Memory B cell (primary cell): Measurements from ENCODE around the gene OPCML.

ENCODE experiments used
- ATAC-seq: fragments of 150-1000 bp; cut with Tn5 transposase; 2 replicates; pipeline ENCODE4 v1.10.0; 2021; ENCODE audit warnings: low read depth, mild to moderate bottlenecking, moderate library complexity
- DNase-seq, 2 donors: peaks; one replicate each; pipeline ENCODE4 v3.0.0; 2022; ENCODE audit warnings: low spot score in 2 of 2
- H3K27ac Mint-ChIP-seq: one replicate; pipeline ENCODE4 v1.8.0; 2022; ENCODE audit warnings: mild to moderate bottlenecking, moderate library complexity, mixed read lengths
- H3K27me3 Mint-ChIP-seq: one replicate; pipeline ENCODE4 v1.8.0; 2022; ENCODE audit warnings: mixed read lengths
- H3K36me3 Mint-ChIP-seq: one replicate; pipeline ENCODE4 v1.8.0; 2022; ENCODE audit warnings: mild to moderate bottlenecking, mixed read lengths
- H3K4me1 Mint-ChIP-seq: one replicate; pipeline ENCODE4 v1.8.0; 2022; ENCODE audit warnings: mixed read lengths
- H3K4me3 Mint-ChIP-seq: one replicate; pipeline ENCODE4 v1.8.0; 2022; ENCODE audit warnings: mild to moderate bottlenecking, moderate library complexity, mixed read lengths
- H3K9me3 Mint-ChIP-seq: one replicate; pipeline ENCODE4 v1.8.0; 2022; ENCODE audit warnings: mixed read lengths

Gene OPCML

DNA sequence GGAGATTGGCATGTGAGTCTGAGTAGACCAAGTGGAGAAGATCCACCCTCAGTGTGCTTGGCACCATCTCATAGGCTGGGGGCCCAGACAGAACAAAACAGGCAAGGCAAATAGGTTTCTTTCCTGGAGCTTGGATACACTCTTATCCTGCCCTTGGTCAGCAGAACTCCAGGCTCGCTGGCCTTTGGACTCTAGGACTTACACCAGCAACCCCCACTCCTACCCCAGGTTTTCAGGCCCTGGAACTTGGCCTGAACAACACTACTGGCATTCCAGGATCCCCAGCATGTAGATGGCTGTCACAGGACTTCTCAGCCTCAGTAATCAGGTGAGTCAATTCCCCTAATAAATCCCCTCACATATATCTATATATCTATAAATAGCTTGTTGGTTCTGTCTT, 637.7 kb downstream of the OPCML start:
- H3K36me3 Mint-ChIP-seq: no peaks in the 10 kb centered on the region
- H3K27ac Mint-ChIP-seq: no peak overlapping the region
- H3K4me1 Mint-ChIP-seq: no peaks in the 10 kb centered on the region

DNA sequence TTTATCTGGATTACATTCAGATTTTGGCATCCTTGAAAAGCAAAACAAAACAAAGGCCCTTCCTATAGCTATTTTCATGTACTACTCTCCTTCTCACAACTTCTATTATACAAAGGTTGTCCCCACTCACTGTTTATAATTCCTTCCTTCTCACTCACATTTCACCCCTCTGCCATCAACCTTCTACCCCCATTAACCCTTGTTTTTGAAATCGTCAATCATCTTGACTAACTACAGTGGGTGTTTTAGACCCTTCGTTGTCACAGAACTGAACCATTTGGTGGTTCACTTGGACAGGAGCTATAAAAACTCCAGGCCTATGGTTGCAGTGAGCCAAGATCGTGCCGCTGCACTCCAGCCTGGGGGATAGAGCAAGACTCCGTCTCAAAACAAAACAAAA, 639.4 kb downstream of the OPCML start:
- ATAC-seq: no peak
- H3K27me3 Mint-ChIP-seq: no peaks in the 10 kb centered on the region
- H3K4me1 Mint-ChIP-seq: no peaks in the 10 kb centered on the region
- H3K9me3 Mint-ChIP-seq: peaks cover 9% of the 10 kb centered on the region
- H3K4me3 Mint-ChIP-seq: no peak overlapping the region
- no peak overlapping the region for H3K27ac Mint-ChIP-seq
- DNase-seq: no peak
- peaks cover under 1% of the 10 kb centered on the region for H3K36me3 Mint-ChIP-seq

More for the DNA sequence above, 637.7 kb downstream of the OPCML start:
- Mint-ChIP-seq H3K4me3 (no peak overlapping the region), H3K27me3 (no peaks in the 10 kb centered on the region), H3K9me3 (peaks cover 9% of the 10 kb centered on the region)
- ATAC-seq (no peak), DNase-seq (no peak)

DNA sequence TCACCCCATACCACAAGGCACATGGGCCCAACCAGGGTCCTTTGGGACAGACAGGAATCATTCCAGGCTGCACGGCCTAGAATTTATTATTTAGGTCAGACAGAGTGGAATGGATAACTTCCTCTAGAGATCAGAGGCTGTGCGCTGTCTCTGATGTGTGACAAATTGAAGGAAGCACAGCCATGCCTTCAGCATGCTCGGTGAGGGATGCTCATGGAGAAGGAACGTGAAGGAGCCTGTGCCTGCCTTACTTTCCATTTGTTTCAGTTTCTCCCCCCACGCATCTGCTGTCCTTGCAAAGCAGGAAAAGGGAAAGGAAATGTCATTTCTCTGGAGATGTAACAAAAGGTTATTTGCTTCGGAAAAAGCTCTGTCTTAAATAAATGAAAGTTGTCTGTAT, 644.1 kb downstream of the OPCML start:
- Mint-ChIP-seq H3K27ac (no peak overlapping the region), H3K4me1 (no peaks in the 10 kb centered on the region), H3K27me3 (no peaks in the 10 kb centered on the region), H3K9me3 (peaks cover 8% of the 10 kb centered on the region), H3K36me3 (peaks cover 2% of the 10 kb centered on the region), H3K4me3 (no peak overlapping the region)
- DNase-seq (no peak), ATAC-seq (no peak)

DNA sequence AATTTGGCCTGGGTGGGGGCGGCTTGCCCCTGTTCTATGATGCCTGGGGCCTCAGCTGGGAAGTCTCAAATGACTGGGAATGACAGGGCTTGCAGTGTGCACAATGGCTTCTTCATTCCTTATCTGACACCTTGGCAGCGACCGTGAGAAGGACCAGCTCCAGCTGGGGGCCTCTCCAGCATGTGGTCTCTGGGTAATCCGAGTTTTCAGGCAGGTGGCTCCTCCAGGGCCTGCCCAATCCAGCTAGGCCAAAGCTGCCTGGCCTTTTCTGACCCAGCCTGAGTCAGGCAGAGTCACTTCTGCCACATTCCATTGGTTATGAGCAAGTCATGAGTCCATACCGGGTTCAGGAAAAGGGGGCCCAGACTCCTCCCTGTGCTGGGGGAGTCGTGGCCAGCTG, 646.0 kb downstream of the OPCML start:
- no peaks in the 10 kb centered on the region for H3K27me3 Mint-ChIP-seq
- no peak for ATAC-seq
- H3K36me3 Mint-ChIP-seq: peaks cover 2% of the 10 kb centered on the region
- H3K4me3 Mint-ChIP-seq: no peak overlapping the region
- H3K27ac Mint-ChIP-seq: no peak overlapping the region
- no peaks in the 10 kb centered on the region for H3K4me1 Mint-ChIP-seq
- H3K9me3 Mint-ChIP-seq: peaks cover 6% of the 10 kb centered on the region
- DNase-seq: no peak

DNA sequence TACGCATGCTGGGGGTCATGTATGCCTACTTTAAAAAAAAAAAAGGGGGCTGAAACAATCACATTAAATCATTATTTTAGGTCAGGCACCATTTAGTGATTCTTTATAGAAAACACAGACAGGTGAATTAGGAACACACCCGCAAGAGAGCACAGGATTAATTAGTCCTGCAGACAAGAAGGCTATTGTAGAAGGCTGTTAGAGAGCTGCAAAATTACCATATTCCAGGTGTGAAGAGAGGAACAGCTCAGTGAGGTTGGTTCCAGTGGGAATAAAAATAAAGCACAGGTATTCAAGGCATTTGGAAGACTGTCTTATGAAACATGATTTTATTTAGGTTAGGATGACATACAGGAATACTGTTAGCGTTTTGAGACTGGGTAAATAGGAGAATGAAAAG, 649.1 kb downstream of the OPCML start:
- ATAC-seq (no peak), DNase-seq (no peak)
- Mint-ChIP-seq H3K4me3 (no peak overlapping the region), H3K36me3 (peaks cover 2% of the 10 kb centered on the region), H3K27ac (no peak overlapping the region), H3K4me1 (no peaks in the 10 kb centered on the region), H3K9me3 (peaks cover 11% of the 10 kb centered on the region), H3K27me3 (no peaks in the 10 kb centered on the region)

DNA sequence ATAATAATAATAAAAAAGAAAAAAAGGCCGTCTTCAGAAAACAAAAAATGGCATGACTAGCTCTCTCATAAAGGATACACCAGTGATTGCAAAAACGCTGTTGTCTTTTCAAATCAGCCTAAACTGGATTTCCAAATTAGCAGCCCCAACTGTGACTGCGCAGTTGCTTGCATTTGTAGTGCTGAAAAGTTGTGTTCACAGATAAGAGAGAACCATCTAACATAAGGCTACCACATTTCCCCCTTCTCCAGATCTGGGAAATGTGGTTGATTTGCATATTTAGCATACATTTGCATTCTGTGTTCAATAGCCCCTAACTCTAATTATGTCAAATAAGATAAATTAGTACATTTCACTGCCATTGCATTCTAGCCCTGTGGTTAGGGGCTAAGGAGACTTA, 650.7 kb downstream of the OPCML start:
- no peak overlapping the region for H3K4me3 Mint-ChIP-seq
- no peak overlapping the region for H3K27ac Mint-ChIP-seq
- ATAC-seq: no peak
- no peaks in the 10 kb centered on the region for H3K27me3 Mint-ChIP-seq
- DNase-seq: no peak
- no peaks in the 10 kb centered on the region for H3K4me1 Mint-ChIP-seq
- no peaks in the 10 kb centered on the region for H3K36me3 Mint-ChIP-seq
- H3K9me3 Mint-ChIP-seq: peaks cover 10% of the 10 kb centered on the region

DNA sequence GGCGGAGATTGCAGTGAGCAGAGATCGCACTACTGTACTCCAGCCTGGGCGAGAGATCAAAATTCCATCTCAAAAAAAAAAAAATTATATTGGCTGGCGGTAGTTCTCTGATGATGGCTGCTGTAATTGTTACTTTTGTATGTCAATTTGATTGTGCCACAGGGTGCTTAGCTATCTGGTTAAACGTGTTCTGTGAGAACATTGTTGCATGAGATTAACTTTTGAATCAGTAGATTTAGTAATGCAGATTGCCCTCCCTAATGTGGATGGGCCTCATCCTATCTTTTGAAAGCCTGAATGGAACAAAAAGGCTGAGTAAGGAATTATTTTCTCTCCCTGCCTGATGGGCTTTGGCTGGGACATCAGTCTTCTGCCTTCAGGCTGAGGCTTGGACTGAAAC, 654.2 kb downstream of the OPCML start:
- Mint-ChIP-seq H3K27ac (no peak overlapping the region), H3K27me3 (no peaks in the 10 kb centered on the region), H3K36me3 (no peaks in the 10 kb centered on the region), H3K9me3 (peaks cover 9% of the 10 kb centered on the region), H3K4me1 (no peaks in the 10 kb centered on the region), H3K4me3 (no peak overlapping the region)
- no peak for DNase-seq
- ATAC-seq: no peak

DNA sequence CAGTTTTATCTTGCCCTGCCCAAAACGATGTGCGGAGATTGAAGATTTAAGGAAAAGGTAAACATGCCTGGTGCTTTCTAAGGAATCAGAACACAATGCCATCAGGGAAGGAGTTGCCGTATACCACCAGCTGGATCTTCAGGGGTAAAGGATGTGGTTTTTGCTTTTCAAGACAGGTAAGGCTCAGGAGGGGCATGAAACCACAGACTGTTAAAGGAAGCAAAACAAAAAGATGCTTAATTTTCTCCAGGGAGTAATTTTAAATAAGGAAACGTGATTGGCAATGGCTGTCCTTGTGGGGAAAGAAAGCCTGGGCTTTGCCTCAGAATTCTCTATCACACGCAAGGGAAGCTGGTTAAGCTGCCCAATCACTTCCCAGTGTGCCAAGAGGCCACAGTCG, 655.6 kb downstream of the OPCML start:
- no peak overlapping the region for H3K27ac Mint-ChIP-seq
- no peak overlapping the region for H3K4me3 Mint-ChIP-seq
- no peaks in the 10 kb centered on the region for H3K36me3 Mint-ChIP-seq
- no peak for DNase-seq
- H3K27me3 Mint-ChIP-seq: no peaks in the 10 kb centered on the region
- H3K9me3 Mint-ChIP-seq: peaks cover 7% of the 10 kb centered on the region
- no peak for ATAC-seq
- H3K4me1 Mint-ChIP-seq: no peaks in the 10 kb centered on the region

DNA sequence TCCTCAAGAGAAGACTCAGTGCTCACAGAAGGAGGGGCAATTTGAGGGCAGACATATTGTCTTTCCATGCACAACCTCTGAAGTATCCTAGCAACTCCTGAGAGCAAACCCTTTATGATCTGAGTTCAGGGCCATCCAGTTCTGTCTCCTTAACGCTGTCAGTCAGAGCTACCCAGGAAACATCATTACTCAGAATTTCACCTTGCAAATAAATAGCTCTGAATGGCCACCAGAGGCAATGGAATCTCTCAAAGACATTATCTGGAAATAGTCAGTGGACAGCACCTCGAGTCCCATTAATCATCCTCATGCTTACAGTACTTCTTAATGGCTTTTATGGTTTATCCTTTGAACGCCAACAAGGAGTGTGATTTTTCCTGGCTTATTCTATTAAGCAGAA, 656.1 kb downstream of the OPCML start:
- DNase-seq: no peak
- Mint-ChIP-seq H3K9me3 (peaks cover 7% of the 10 kb centered on the region), H3K4me1 (no peaks in the 10 kb centered on the region), H3K36me3 (no peaks in the 10 kb centered on the region), H3K27ac (no peak overlapping the region), H3K27me3 (no peaks in the 10 kb centered on the region), H3K4me3 (no peak overlapping the region)
- ATAC-seq: no peak

DNA sequence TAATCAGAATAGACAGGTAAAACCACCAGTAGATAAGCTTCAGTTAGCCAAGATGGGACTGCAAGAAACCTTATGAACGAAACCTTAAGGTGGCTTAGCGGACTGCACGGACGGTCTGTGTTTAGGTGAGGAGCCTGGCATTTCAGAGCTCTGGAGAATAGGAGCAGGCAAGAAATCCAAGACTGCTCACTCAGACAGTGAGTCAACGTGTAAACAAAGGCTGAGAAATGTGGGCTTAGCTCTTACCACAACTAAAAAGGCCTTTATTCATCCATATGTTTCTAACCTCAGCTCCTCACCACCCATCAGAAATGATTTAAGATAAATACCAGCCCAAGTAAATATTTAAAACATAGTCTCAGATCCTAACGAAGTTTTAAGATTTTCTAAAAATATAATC, 657.7 kb downstream of the OPCML start:
- DNase-seq (no peak), ATAC-seq (no peak)
- H3K36me3 Mint-ChIP-seq: no peaks in the 10 kb centered on the region
- H3K4me1 Mint-ChIP-seq: no peaks in the 10 kb centered on the region
- peaks cover 2% of the 10 kb centered on the region for H3K9me3 Mint-ChIP-seq
- no peaks in the 10 kb centered on the region for H3K27me3 Mint-ChIP-seq
- H3K4me3 Mint-ChIP-seq: no peak overlapping the region
- no peak overlapping the region for H3K27ac Mint-ChIP-seq

DNA sequence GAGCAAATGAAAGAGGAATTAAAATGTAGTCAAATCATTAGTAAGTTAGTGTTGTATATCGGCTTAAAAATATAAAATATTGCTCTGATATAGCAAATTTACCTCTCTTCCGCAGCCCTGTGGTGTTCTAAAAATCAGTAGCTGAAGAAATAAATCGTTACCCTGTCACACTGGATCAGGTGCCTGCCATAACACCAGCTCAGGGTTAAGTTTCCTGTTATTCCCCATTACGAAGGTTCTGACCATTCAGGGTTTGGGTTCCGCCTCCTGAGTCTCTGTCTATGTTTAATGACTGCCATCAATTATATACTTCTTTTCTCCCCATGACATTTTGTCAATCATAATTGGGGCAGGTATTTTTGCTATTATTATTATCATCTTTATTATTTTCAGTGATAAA, 658.5 kb downstream of the OPCML start:
- no peak for ATAC-seq
- H3K36me3 Mint-ChIP-seq: no peaks in the 10 kb centered on the region
- H3K4me1 Mint-ChIP-seq: no peaks in the 10 kb centered on the region
- H3K4me3 Mint-ChIP-seq: no peak overlapping the region
- peaks cover 2% of the 10 kb centered on the region for H3K9me3 Mint-ChIP-seq
- no peaks in the 10 kb centered on the region for H3K27me3 Mint-ChIP-seq
- no peak for DNase-seq
- H3K27ac Mint-ChIP-seq: no peak overlapping the region

DNA sequence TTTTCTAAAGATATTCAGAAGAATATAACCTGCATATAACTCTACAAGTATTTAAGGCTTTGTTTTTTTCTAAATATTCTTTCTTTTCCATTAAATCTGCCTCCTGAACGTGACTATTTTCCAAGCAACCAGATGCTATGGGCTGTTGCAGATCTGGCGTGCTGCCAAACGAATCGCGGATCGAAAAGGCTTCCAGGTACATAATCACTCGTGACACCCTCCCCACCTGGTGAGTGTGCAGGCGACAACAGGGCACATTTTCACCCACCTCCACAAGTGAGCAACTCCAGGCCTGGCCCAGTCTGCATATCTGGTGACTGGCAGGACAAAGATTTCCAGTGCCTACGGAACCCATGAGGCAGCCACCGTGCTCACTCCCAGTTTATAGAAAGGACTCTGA, 660.1 kb downstream of the OPCML start:
- H3K9me3 Mint-ChIP-seq: peaks cover 2% of the 10 kb centered on the region
- no peak for DNase-seq
- H3K27me3 Mint-ChIP-seq: no peaks in the 10 kb centered on the region
- H3K27ac Mint-ChIP-seq: no peak overlapping the region
- no peak for ATAC-seq
- no peaks in the 10 kb centered on the region for H3K4me1 Mint-ChIP-seq
- no peak overlapping the region for H3K4me3 Mint-ChIP-seq
- no peaks in the 10 kb centered on the region for H3K36me3 Mint-ChIP-seq

DNA sequence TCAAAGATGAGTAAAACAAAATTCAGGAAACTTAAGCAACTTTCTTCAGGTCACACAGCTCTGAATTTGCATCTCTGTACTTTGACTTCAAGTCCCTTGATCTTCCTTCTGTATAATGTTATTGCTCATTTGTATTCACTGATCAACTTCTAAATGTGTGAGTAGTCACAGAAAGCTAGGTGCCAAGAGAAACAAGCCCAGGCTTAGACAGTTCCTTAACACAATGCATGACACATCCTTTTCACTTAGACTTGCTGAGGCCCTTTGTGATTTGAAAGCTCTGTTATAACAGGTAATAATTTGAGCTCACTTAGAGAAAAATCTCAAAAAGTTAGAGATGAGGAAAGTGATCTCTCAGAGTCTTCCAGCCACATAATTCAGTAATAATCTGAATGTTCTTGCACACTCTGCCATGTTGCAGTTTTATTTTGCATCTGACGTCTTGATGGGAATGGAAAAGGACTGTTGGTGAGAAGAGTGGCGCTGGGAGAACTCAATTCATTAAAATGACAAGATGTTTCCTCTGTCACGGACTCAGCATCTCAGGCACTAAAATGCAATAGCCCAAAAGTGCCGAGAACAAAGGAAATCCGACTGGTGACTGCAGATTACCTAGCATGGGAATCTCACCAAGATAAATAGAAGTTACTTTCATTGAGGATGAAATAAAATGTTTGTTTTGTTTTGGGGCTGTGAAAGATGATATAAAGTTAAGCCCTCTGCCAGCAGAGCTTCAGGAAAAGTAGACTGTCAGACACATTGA, 665.3 kb downstream of the OPCML start:
- Mint-ChIP-seq H3K4me1 (no peaks in the 10 kb centered on the region), H3K36me3 (no peaks in the 10 kb centered on the region), H3K27me3 (no peaks in the 10 kb centered on the region), H3K4me3 (no peak overlapping the region), H3K9me3 (no peaks in the 10 kb centered on the region), H3K27ac (no peak overlapping the region)
- no peak for ATAC-seq
- DNase-seq: no peak

DNA sequence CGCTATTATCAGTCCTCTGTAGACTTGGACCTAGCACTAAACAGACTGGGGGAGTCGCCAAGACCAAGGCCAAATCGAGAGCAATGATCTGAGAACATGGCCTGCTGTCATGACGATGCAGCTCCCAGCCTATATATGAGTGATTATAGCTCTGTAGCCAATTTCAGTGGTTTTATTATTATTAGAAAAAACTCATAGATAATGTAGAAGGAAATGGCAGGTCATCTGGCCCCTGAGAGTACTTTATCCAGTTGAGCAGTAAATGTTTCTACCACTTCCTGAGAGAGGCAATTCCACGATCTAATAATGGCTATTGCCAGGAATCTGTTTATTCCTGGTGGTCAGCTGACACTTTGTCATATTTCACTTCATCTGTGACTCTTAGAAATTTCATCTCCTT, 666.7 kb downstream of the OPCML start:
- Mint-ChIP-seq H3K4me1 (no peaks in the 10 kb centered on the region), H3K27me3 (no peaks in the 10 kb centered on the region), H3K9me3 (no peaks in the 10 kb centered on the region), H3K36me3 (no peaks in the 10 kb centered on the region), H3K4me3 (no peak overlapping the region), H3K27ac (no peak overlapping the region)
- DNase-seq (no peak), ATAC-seq (no peak)

DNA sequence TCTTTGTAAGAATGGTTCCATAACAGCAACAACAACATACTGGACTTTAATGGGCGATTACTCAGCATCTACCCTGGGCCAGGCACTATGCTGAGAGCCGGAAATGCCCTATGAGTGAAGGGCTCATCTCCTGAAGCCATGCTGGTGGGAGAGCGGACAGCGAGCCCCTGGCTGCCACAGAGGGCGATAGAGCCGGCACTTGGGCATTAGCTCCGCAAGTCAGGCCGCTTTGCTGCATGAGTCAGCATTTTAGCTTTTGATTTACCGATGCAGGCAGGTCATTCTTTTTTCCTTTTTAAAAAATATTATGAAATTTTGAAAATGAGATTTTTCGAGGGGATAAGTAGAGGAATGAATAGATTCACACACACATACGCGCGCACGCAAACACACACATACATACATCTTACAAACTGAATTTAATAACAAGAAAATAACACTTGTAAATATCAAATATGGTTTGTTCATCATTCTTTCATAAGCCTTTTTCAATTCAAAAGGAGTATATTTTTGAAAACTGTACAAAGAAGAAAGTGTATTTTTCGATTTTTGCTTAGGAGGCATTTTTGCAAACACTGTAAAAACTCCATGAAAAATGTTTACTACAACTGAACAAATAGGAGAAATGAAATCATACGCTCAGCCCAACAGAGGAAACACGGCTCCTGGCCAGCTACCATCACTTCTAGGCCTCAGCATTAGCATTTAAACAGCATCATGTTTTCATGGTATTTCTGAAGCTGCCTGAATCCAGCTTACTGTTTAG, 667.3 kb downstream of the OPCML start:
- H3K4me1 Mint-ChIP-seq: no peaks in the 10 kb centered on the region
- no peaks in the 10 kb centered on the region for H3K27me3 Mint-ChIP-seq
- no peak overlapping the region for H3K27ac Mint-ChIP-seq
- no peaks in the 10 kb centered on the region for H3K36me3 Mint-ChIP-seq
- no peak for ATAC-seq
- no peak overlapping the region for H3K4me3 Mint-ChIP-seq
- H3K9me3 Mint-ChIP-seq: no peaks in the 10 kb centered on the region
- DNase-seq: no peak
